Measurements from ENCODE around the gene ZNRF2.

- TF ChIP-seq CTCF (IDR thresholded peaks at IDR 0.05 in 2 of 3, conservative IDR thresholded peaks at IDR 0.05 in 1 of 3; ENCODE audit: control insufficient read depth in 2 of 3, extremely low read depth in 1 of 3, insufficient read depth in 1 of 3, low read depth in 3 of 3, low read length in 3 of 3) = no peak
- no peak for TF ChIP-seq USF2 (IDR thresholded peaks at IDR 0.05; ENCODE audit: borderline replicate concordance, low read depth, low read length)
- TF ChIP-seq SP1 (IDR thresholded peaks at IDR 0.05; ENCODE audit: low read depth, low read length) = no peak
- no peak for TF ChIP-seq SMAD5 (IDR thresholded peaks at IDR 0.05; ENCODE audit: low read depth)
- TF ChIP-seq BCL11A (IDR thresholded peaks at IDR 0.05; ENCODE audit: low read depth, low read length) = no peak
- no peak for TF ChIP-seq SRF (IDR thresholded peaks at IDR 0.05; ENCODE audit: low read depth in 2 of 2, low read length in 2 of 2)
- TF ChIP-seq SIX5 (IDR thresholded peaks at IDR 0.05; ENCODE audit: low read depth, low read length, severe bottlenecking) = no peak
- no peak for TF ChIP-seq TCF12 (IDR thresholded peaks at IDR 0.05; ENCODE audit: low read depth, low read length)
- no peak for TF ChIP-seq MAX (IDR thresholded peaks at IDR 0.05; ENCODE audit: low read depth, low read length)
- TF ChIP-seq EZH2 (IDR thresholded peaks at IDR 0.05; ENCODE audit: borderline replicate concordance, control insufficient read depth, low read depth, low read length) = no peak
Observed at GRCh38 chr7:30274641-30275040, 9.8 kb upstream of the ZNRF2 start.

All from GM12878 (cell line).